WTC11 (cell line): Measurements from ENCODE around the gene C1orf159. TPM values are rescaled to one million over a fixed set of nuclear protein-coding genes. Genes with fewer than 3 reads are reported as not detected.

ENCODE experiments used
- ATAC-seq: fragments of 200-7000 bp; cut with Tn5 transposase; 2 replicates; pipeline ENCODE4 v1.10.0; 2021; ENCODE audit warnings: mild to moderate bottlenecking, moderate library complexity
- CTCF ChIA-PET: fragments of 300-600 bp; sonication (Branson Sonifier 250); formaldehyde crosslinking; loops from one replicate; lab custom pipeline; 2021; ENCODE audit warnings: antibody characterized with exemption; lab: Charles Lee
- POLR2A ChIA-PET: fragments of 350-600 bp; sonication (Branson Sonifier 250); formaldehyde crosslinking; loops from one replicate; lab custom pipeline; 2021; ENCODE audit warnings: antibody characterized with exemption; lab: Charles Lee
- DNase-seq: peaks from one replicate; pipeline ENCODE4 v3.0.0; 2021; ENCODE audit warnings: low spot score
- H3K27ac Mint-ChIP-seq: 2 replicates; pipeline ENCODE4 v1.8.0; 2021; ENCODE audit warnings: mixed read lengths
- H3K27me3 Mint-ChIP-seq: 2 replicates; pipeline ENCODE4 v1.8.0; 2021; ENCODE audit warnings: low read depth, mild to moderate bottlenecking, moderate library complexity, mixed read lengths
- H3K36me3 Mint-ChIP-seq: 2 replicates; pipeline ENCODE4 v1.8.0; 2021; ENCODE audit warnings: mixed read lengths
- H3K4me1 Mint-ChIP-seq: 2 replicates; pipeline ENCODE4 v1.8.0; 2022; ENCODE audit warnings: mixed read lengths
- H3K4me3 Mint-ChIP-seq: 2 replicates; pipeline ENCODE4 v1.8.0; 2021; ENCODE audit warnings: mild to moderate bottlenecking, moderate library complexity, mixed read lengths
- H3K9me3 Mint-ChIP-seq: 2 replicates; pipeline ENCODE4 v1.8.0; 2021; ENCODE audit warnings: mixed read lengths
- FOXP1 ChIP-seq: sonication (generic); formaldehyde crosslinking; IDR thresholded peaks from 2 replicates; pipeline ENCODE4 v1.8.0; 2022; ENCODE audit warnings: missing genetic modification reagents, mild to moderate bottlenecking, moderate library complexity, borderline replicate concordance
- KAT7 ChIP-seq: sonication (generic); formaldehyde crosslinking; IDR thresholded peaks from 2 replicates; pipeline ENCODE4 v1.8.1; 2023; ENCODE audit warnings: missing genetic modification reagents, mild to moderate bottlenecking, borderline replicate concordance
- MXD4 ChIP-seq: fragments of 250-450 bp; sonication (Bioruptor Pico); IDR thresholded peaks from 2 replicates; pipeline ENCODE4 v1.8.0; 2021; ENCODE audit warnings: mild to moderate bottlenecking, moderate library complexity, borderline replicate concordance
- NR2C2 ChIP-seq: sonication (generic); formaldehyde crosslinking; IDR thresholded peaks from 2 replicates; pipeline ENCODE4 v1.8.0; 2022; ENCODE audit warnings: mild to moderate bottlenecking, missing genetic modification reagents
- NR3C1 ChIP-seq: sonication (generic); formaldehyde crosslinking; conservative IDR thresholded peaks from 2 replicates; pipeline ENCODE4 v1.8.1; 2023; ENCODE audit warnings: low read depth, mild to moderate bottlenecking, missing genetic modification reagents
- OVOL2 ChIP-seq: fragments of 250-450 bp; sonication (Bioruptor Pico); IDR thresholded peaks from 2 replicates; pipeline ENCODE4 v1.9.0; 2021; ENCODE audit warnings: mild to moderate bottlenecking, borderline replicate concordance
- RORB ChIP-seq: fragments of 250-450 bp; sonication (Bioruptor Pico); IDR thresholded peaks from 2 replicates; pipeline ENCODE4 v1.9.0; 2021; ENCODE audit warnings: mild to moderate bottlenecking
- SP1 ChIP-seq: sonication (generic); formaldehyde crosslinking; conservative IDR thresholded peaks from 2 replicates; pipeline ENCODE4 v1.8.1; 2022; ENCODE audit warnings: missing genetic modification reagents
- STAT6 ChIP-seq: sonication (generic); formaldehyde crosslinking; conservative IDR thresholded peaks from 2 replicates; pipeline ENCODE4 v1.8.1; 2023; ENCODE audit warnings: mild to moderate bottlenecking, low read depth, missing genetic modification reagents, moderate library complexity
- TCF7 ChIP-seq: sonication (generic); formaldehyde crosslinking; IDR thresholded peaks from 2 replicates; pipeline ENCODE4 v1.8.0; 2022; ENCODE audit warnings: mild to moderate bottlenecking, low read depth, missing genetic modification reagents, moderate library complexity
- TEAD1 ChIP-seq: sonication (generic); formaldehyde crosslinking; IDR thresholded peaks from 2 replicates; pipeline ENCODE4 v1.8.0; 2022; ENCODE audit warnings: mild to moderate bottlenecking, missing genetic modification reagents
- ZNF138 ChIP-seq: sonication (generic); formaldehyde crosslinking; conservative IDR thresholded peaks from 2 replicates; pipeline ENCODE4 v1.8.1; 2022; ENCODE audit warnings: mild to moderate bottlenecking, moderate library complexity, missing genetic modification reagents
- ZNF219 ChIP-seq: sonication (generic); formaldehyde crosslinking; IDR thresholded peaks from 2 replicates; pipeline ENCODE4 v1.8.0; 2023; ENCODE audit warnings: missing genetic modification reagents, mild to moderate bottlenecking, borderline replicate concordance
- ZNF396 ChIP-seq: fragments of 250-450 bp; sonication (Bioruptor Pico); IDR thresholded peaks from 2 replicates; pipeline ENCODE4 v1.8.0; 2021; ENCODE audit warnings: mild to moderate bottlenecking, moderate library complexity, borderline replicate concordance
- total RNA-seq: library from RNA; stranded (reverse); gene quantifications from 3 replicates; pipeline ENCODE4 v1.2.3, GENCODE V29; 2021
- TF ChIP-seq, protein P1 (sequence below): sonication (generic); formaldehyde crosslinking; IDR thresholded peaks from 2 replicates; pipeline ENCODE4 v1.8.1; 2023; ENCODE audit warnings: mild to moderate bottlenecking, missing genetic modification reagents, borderline replicate concordance
- TF ChIP-seq, protein P2 (sequence below): sonication (generic); formaldehyde crosslinking; IDR thresholded peaks from 2 replicates; pipeline ENCODE4 v1.8.0; 2022; ENCODE audit warnings: mild to moderate bottlenecking, missing genetic modification reagents

C1orf159 gene
- total RNA-seq, 1 experiment from 2014 or later: 17.8 TPM

- TF ChIP-seq MXD4 (CRISPR knock-in tag): no peak
Measured at GRCh38 chr1:1132042-1132950, 16.4 kb upstream of the C1orf159 start (continued).

DNA sequence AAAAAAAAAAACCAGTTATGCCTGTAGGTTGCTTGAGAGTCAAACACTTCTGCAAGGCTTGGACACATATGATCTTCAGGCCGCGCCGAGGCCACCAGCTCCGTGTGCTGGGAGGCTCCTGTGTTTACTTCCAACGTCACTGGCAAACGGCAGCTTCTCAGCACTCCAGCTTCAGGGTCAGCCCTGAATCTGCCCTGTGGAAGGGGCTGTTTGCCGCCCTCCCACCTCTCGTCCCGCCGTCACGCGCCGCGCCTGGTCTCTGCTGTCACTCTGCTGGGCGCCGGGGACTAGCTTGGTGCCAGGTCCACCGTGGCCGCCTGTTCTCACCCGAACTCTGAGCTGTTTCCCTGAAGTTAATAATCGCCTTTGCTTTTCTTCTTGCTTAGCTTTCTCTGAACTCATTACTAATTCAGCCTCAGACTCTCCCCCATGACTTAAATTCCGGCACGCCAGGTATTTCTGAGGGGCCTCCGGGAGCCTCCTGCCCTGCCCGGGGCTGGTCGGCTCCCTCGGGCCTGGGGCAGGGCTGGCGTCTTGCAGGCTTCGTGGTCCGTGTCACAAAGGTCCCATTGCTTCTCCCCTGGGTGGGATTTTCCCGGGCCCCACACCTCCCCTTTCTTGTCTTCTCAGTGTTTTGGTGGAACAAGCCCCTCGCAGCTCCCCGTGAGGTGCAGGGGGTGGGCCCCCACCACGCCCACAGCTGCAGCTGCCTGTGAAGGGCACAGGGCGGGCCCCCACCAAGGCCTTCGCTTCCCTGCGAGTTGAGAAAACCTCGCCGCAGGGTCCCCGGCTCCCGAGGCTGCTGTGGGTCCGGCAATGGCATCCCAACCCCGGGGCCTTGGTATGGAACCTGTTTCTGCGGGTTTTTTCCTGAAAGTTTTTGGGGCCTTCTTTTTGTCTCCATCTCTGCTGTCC, 14.6 kb upstream of the C1orf159 start:
- Mint-ChIP-seq H3K4me3 (no peak overlapping the region), H3K27me3 (no peaks in the 10 kb centered on the region; the same call in 1 of the 2 replicates), H3K4me1 (peaks cover 4% of the 10 kb centered on the region), H3K9me3 (no peaks in the 10 kb centered on the region), H3K27ac (peak overlapping the region; percentile 93), H3K36me3 (no peaks in the 10 kb centered on the region)
- ATAC-seq (no peak), DNase-seq (no peak)
- CTCF ChIA-PET: interaction anchor here (0.5 to 1.1 kb wide), 4 partner anchors 8 to 161 kb away, joined by 3 to 7 read pairs (median 4); no protein-coding TSS in a partner anchor
- TF ChIP-seq ZNF219 (no peak), NR3C1 (CRISPR knock-in tag) (no peak), ZNF138 (no peak), FOXP1 (no peak), SP1 (CRISPR knock-in tag) (no peak), ZNF396 (no peak), KAT7 (no peak), TCF7 (no peak), STAT6 (CRISPR knock-in tag) (no peak), TEAD1 (CRISPR knock-in tag) (no peak), OVOL2 (CRISPR knock-in tag) (no peak), NR2C2 (no peak), RORB (no peak)
- TF ChIP-seq, protein P1, sequence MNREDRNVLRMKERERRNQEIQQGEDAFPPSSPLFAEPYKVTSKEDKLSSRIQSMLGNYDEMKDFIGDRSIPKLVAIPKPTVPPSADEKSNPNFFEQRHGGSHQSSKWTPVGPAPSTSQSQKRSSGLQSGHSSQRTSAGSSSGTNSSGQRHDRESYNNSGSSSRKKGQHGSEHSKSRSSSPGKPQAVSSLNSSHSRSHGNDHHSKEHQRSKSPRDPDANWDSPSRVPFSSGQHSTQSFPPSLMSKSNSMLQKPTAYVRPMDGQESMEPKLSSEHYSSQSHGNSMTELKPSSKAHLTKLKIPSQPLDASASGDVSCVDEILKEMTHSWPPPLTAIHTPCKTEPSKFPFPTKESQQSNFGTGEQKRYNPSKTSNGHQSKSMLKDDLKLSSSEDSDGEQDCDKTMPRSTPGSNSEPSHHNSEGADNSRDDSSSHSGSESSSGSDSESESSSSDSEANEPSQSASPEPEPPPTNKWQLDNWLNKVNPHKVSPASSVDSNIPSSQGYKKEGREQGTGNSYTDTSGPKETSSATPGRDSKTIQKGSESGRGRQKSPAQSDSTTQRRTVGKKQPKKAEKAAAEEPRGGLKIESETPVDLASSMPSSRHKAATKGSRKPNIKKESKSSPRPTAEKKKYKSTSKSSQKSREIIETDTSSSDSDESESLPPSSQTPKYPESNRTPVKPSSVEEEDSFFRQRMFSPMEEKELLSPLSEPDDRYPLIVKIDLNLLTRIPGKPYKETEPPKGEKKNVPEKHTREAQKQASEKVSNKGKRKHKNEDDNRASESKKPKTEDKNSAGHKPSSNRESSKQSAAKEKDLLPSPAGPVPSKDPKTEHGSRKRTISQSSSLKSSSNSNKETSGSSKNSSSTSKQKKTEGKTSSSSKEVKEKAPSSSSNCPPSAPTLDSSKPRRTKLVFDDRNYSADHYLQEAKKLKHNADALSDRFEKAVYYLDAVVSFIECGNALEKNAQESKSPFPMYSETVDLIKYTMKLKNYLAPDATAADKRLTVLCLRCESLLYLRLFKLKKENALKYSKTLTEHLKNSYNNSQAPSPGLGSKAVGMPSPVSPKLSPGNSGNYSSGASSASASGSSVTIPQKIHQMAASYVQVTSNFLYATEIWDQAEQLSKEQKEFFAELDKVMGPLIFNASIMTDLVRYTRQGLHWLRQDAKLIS (CRISPR knock-in tag): no peak
- TF ChIP-seq, protein P2, sequence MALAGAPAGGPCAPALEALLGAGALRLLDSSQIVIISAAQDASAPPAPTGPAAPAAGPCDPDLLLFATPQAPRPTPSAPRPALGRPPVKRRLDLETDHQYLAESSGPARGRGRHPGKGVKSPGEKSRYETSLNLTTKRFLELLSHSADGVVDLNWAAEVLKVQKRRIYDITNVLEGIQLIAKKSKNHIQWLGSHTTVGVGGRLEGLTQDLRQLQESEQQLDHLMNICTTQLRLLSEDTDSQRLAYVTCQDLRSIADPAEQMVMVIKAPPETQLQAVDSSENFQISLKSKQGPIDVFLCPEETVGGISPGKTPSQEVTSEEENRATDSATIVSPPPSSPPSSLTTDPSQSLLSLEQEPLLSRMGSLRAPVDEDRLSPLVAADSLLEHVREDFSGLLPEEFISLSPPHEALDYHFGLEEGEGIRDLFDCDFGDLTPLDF (CRISPR knock-in tag): no peak
- POLR2A ChIA-PET: no interaction called here
